Heart left ventricle (tissue), 16 donors: ENCODE data around the gene ZNF500. TPM values are rescaled to one million over a fixed set of nuclear protein-coding genes. Genes with fewer than 3 reads are reported as not detected.

ENCODE experiments used
- ATAC-seq, 4 donors: fragments of 200-7000 bp; cut with Tn5 transposase; one replicate each; pipeline ENCODE4 v1.9.1; 2020 to 2022; ENCODE audit warnings: moderate library complexity in 4 of 4, mild to moderate bottlenecking in 3 of 4, moderate number of reproducible peaks in 1 of 4
- DNase-seq, 5 donors: peaks; one replicate each; pipeline ENCODE4 v3.0.0-alpha.2; 2020
- H3K27ac ChIP-seq, 12 donors: fragments of 200-600 bp; sonication (generic) in 4 of 12; one replicate each; pipeline versions ENCODE4 v1.5.0 to v1.8.0; 2016 to 2022; ENCODE audit warnings: mild to moderate bottlenecking in 2 of 12
- H3K27me3 ChIP-seq, 9 donors: fragments of 200-600 bp; sonication (generic) in 2 of 9; one replicate each; pipeline versions ENCODE4 v1.5.1 to v1.8.0; 2016 to 2022; ENCODE audit warnings: mild to moderate bottlenecking in 3 of 9
- H3K36me3 ChIP-seq, 9 donors: fragments of 200-600 bp; sonication (generic) in 2 of 9; one replicate each; pipeline versions ENCODE4 v1.5.0 to v1.8.0; 2018 to 2022; ENCODE audit warnings: mild to moderate bottlenecking in 2 of 9
- H3K4me1 ChIP-seq, 12 donors: fragments of 200-600 bp; sonication (generic) in 4 of 12; one replicate each; pipeline versions ENCODE4 v1.5.0 to v1.8.0; 2016 to 2022; ENCODE audit warnings: mild to moderate bottlenecking in 3 of 12
- H3K4me3 ChIP-seq, 12 donors: fragments of 200-600 bp; sonication (generic) in 4 of 12; one replicate each; pipeline versions ENCODE4 v1.5.0 to v1.8.0; 2017 to 2022; ENCODE audit warnings: mild to moderate bottlenecking in 9 of 12, moderate library complexity in 4 of 12
- H3K9me3 ChIP-seq, 12 donors: fragments of 200-600 bp; sonication (generic) in 4 of 12; one replicate each; pipeline versions ENCODE4 v1.5.0 to v1.8.0; 2016 to 2022; ENCODE audit warnings: mild to moderate bottlenecking in 1 of 12
- POLR2A ChIP-seq, 2 donors: fragments of 450-650 bp; IDR thresholded peaks; one replicate each; pipeline ENCODE4 v1.6.1; 2017; ENCODE audit warnings: antibody characterized with exemption in 2 of 2, mild to moderate bottlenecking in 2 of 2, moderate library complexity in 2 of 2
- WGBS, 4 donors: extraction: QIAGEN DNeasy Blood & Tissue Kit in 2 of 4; methylation state at CpG; one replicate each; pipeline versions ENCODE4 v1.1.5 to v1.1.7; 2013 to 2018; 5-methylcytosine and 5-hydroxymethylcytosine counted together
- intact Hi-C, 10 donors: fragments of 100-400 bp; cut with DNase I; formaldehyde crosslinking; loops; one replicate each; pipeline versions ENCODE4 v1.11.1 to v1.14.2; 2022
- polyA plus RNA-seq, 2 donors: library from polyadenylated mRNA; stranded (reverse); fragments of 200-250 nt; gene quantifications; one replicate each; pipeline ENCODE4 v1.2.3, GENCODE V29; 2013
- total RNA-seq, 9 donors: library from RNA; depleted of rRNA in 2 of 9; stranded (reverse); fragments of >200 nt in 2 of 9; fragmentation: NEBNext Ultra II Directional in 3 of 9; extraction: Animal tissue kit (Norgen Biotek cat#: 25700) in 3 of 9; gene quantifications; one replicate each; pipeline versions ENCODE4 v1.1.0 to v1.2.4, GENCODE V29; 2016 to 2023
- TF ChIP-seq, protein P1 (sequence below), 12 donors: fragments of 200-600 bp; sonication (generic) in 4 of 12; IDR thresholded peaks; one replicate each; pipeline versions ENCODE4 v1.5.0 to v1.8.0; 2018 to 2022; ENCODE audit warnings: antibody characterized with exemption in 12 of 12, mild to moderate bottlenecking in 5 of 12
- donor health status: ischemic (EF 13 %, LVEDD 7.1; RV severe dilation, severe dysfunction).
- donor health status: healthy with polysubstance abuse.
- donor health status: DM: no; HTN: yes; CAD: no.
- donor health status: DM: no; HTN: no; CAD: no.
- donor health status: ischemic (EF 25% LVEDD 6.9; RV normal size, moderate dysfunction).
- donor health status: ischemic (EF 25% LVEDD 5.7; RV mildly dilated, moderate dysfunction).
- donor health status: healthy.
- donor health status: DM: yes; HTN: yes; CAD: no.
- donor health status: ischemic (EF 35%, LVEDD 5.7; RV mildly dilated, moderate dysfunction).
- donor health status: nonischemic (EF 11% LVEDD 7.7; RV severe dilation, severe dysfunction).
- donor health status: DM: yes; HTN: yes; CAD: no.
- donor health status: PGD.
- donor health status: ischemic (EF 29% LVEDD 5.4; RV normal size, mild dysfunction).
- donor health status: nonischemic (EF 23%, LVEDD 6.1; RV moderate dilation, normal function).

ZNF500 gene
- total and polyA plus RNA-seq, 11 donors: 4.8 to 11.6 (median 6.5) TPM

DNA sequence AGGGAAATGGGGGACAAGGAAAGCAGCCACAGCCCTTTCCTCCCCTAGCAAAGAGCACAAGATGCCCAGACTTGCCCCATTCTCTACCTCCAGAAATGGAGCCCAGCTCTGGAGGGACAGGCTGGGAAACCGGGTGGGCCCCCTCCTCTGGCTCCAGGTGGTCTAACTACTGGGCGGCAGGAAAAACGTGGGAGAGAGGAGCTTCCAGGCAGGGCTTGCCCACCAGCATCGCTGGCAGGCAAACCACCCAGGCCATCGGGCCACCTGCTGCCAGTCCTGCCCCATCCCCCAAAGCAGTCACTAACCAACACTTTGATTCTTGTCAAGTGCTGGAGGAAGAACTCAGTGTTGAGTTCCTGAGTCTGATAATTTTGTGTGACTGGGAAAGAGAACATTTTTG is 48.5 kb downstream of the ZNF500 start:
- intact Hi-C loops: no loop called here
- WGBS, 4 donors: 67 to 76% (median 73%) methylated on average over 2 to 5 of the region's 5 CpGs
- no peak for ATAC-seq

DNA sequence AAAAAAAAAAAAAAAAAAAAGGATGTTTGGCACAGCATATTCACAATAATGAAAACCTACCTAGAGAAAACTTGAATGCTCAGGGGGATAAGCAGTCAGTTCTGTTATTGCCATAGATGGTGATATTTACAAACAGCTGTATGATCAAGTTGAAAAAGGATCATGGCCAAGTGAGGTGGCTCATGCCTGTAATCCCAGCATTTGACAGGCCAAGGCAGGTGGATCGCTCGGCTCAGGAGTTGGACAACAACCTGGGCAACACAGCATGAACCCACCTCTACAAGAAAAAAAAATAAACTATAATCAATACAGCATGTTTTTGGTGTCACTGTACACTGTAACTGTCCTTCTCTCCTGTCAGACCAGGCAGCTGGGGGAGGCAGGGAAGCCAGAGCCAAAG is 52.0 kb downstream of the ZNF500 start:
- Histone ChIP-seq H3K36me3 (peaks cover 0 to 75% (median 52%) of the 10 kb centered on the region in 9 donors), H3K27me3 (no peaks in the 10 kb centered on the region), H3K27ac (no peak overlapping the region), H3K9me3 (no peaks in the 10 kb centered on the region), H3K4me1 (no peaks in the 10 kb centered on the region), H3K4me3 (no peak overlapping the region)
- intact Hi-C loops: no loop called here
- no peak for TF ChIP-seq POLR2A (IDR thresholded peaks at IDR 0.05)
- TF ChIP-seq, protein P1, sequence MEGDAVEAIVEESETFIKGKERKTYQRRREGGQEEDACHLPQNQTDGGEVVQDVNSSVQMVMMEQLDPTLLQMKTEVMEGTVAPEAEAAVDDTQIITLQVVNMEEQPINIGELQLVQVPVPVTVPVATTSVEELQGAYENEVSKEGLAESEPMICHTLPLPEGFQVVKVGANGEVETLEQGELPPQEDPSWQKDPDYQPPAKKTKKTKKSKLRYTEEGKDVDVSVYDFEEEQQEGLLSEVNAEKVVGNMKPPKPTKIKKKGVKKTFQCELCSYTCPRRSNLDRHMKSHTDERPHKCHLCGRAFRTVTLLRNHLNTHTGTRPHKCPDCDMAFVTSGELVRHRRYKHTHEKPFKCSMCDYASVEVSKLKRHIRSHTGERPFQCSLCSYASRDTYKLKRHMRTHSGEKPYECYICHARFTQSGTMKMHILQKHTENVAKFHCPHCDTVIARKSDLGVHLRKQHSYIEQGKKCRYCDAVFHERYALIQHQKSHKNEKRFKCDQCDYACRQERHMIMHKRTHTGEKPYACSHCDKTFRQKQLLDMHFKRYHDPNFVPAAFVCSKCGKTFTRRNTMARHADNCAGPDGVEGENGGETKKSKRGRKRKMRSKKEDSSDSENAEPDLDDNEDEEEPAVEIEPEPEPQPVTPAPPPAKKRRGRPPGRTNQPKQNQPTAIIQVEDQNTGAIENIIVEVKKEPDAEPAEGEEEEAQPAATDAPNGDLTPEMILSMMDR (IDR thresholded peaks at IDR 0.05): no peak
- ATAC-seq: no peak
- 91 to 100% (median 93%) methylated on average over 2 of the region's 2 CpGs for WGBS, 4 donors
- no peak for DNase-seq

More for the DNA sequence above, 48.5 kb downstream of the ZNF500 start:
- no peaks in the 10 kb centered on the region for H3K27me3 ChIP-seq
- H3K9me3 ChIP-seq: no peaks in the 10 kb centered on the region
- peaks cover 0 to 59% (median 33%) of the 10 kb centered on the region in 9 donors for H3K36me3 ChIP-seq
- H3K4me1 ChIP-seq: no peaks in the 10 kb centered on the region
- H3K27ac ChIP-seq: no peak overlapping the region
- no peak overlapping the region for H3K4me3 ChIP-seq
- TF ChIP-seq, protein P1 (IDR thresholded peaks at IDR 0.05): no peak
- no peak for TF ChIP-seq POLR2A (IDR thresholded peaks at IDR 0.05)
- DNase-seq: no peak

DNA sequence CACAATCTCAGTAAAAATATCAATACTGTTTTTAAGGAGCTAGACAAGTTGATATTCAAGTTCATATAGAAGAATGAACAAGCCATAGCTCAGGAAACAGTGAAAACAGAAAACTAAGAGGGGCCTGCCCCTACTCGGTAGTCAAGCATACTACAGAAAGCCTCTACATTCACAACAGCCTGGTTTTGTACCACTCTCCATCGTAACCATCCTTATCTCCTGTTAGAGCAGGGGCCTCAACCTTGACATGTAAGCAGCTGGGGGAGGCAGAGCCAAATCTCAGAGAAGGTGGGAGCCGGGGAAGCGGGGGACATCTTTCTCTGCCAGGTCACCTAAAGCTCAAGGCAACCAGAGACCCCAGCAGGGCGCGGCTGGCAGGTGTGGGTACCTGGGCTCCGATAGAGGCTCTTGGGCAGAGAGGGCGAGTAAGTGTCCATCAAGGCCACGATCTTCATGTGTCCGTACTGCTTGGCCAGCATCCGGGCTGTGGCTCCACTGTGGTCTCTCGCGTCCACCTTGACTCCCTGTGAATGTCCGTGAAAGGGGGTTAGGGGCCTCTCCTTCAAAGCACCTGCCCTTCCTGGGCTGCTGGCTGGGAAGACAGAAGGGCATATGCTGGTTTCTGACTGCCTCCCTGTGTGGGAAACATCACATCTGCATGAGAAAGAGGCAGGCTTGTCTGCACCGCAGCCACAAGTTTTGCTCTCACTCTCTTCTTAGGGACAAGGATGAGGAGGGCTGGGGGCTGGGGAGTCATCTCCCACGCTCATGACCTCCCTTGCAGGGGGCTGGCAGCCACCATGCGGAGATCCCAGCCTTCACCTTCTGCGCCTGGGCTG is 53.1 kb downstream of the ZNF500 start:
- no peak overlapping the region for H3K4me3 ChIP-seq
- 83 to 87% (median 86%) methylated on average over 15 to 18 of the region's 18 CpGs for WGBS, 4 donors
- intact Hi-C loops: no loop called here
- TF ChIP-seq, protein P1 (IDR thresholded peaks at IDR 0.05): no peak
- ATAC-seq: no peak
- H3K9me3 ChIP-seq: no peaks in the 10 kb centered on the region
- H3K27ac ChIP-seq: no peak overlapping the region
- H3K4me1 ChIP-seq: no peaks in the 10 kb centered on the region
- DNase-seq: no peak
- no peaks in the 10 kb centered on the region for H3K27me3 ChIP-seq
- peaks cover 0 to 83% (median 59%) of the 10 kb centered on the region in 9 donors for H3K36me3 ChIP-seq

- intact Hi-C loops: no loop called here
- DNase-seq (no peak), ATAC-seq (no peak)
- TF ChIP-seq POLR2A (IDR thresholded peaks at IDR 0.05): no peak
- TF ChIP-seq, protein P1 (IDR thresholded peaks at IDR 0.05): no peak
- H3K9me3 ChIP-seq: no peaks in the 10 kb centered on the region
- 96 to 98% (median 97%) methylated on average over 4 of the region's 4 CpGs for WGBS, 4 donors
- H3K4me3 ChIP-seq: no peak overlapping the region
- H3K36me3 ChIP-seq: peaks cover 0 to 94% (median 76%) of the 10 kb centered on the region in 9 donors
- no peak overlapping the region for H3K27ac ChIP-seq
- no peaks in the 10 kb centered on the region for H3K27me3 ChIP-seq
- H3K4me1 ChIP-seq: no peaks in the 10 kb centered on the region
Measured at GRCh38 chr16:4709481-4709880, 57.5 kb downstream of the ZNF500 start.
